ENCODE results near the gene SCYL3. TPM values are rescaled to one million over a fixed set of nuclear protein-coding genes. Genes with fewer than 3 reads are reported as not detected.
A peak's percentile ranks its signal among the peaks of the same experiment; 100 is the strongest.

The SCYL3 gene, protein sequence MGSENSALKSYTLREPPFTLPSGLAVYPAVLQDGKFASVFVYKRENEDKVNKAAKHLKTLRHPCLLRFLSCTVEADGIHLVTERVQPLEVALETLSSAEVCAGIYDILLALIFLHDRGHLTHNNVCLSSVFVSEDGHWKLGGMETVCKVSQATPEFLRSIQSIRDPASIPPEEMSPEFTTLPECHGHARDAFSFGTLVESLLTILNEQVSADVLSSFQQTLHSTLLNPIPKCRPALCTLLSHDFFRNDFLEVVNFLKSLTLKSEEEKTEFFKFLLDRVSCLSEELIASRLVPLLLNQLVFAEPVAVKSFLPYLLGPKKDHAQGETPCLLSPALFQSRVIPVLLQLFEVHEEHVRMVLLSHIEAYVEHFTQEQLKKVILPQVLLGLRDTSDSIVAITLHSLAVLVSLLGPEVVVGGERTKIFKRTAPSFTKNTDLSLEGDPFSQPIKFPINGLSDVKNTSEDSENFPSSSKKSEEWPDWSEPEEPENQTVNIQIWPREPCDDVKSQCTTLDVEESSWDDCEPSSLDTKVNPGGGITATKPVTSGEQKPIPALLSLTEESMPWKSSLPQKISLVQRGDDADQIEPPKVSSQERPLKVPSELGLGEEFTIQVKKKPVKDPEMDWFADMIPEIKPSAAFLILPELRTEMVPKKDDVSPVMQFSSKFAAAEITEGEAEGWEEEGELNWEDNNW
- 10 to 100 TPM in 1 of 2 donors, 1 to 10 TPM in 1; 8.3 to 14.4 TPM for total RNA-seq

DNA sequence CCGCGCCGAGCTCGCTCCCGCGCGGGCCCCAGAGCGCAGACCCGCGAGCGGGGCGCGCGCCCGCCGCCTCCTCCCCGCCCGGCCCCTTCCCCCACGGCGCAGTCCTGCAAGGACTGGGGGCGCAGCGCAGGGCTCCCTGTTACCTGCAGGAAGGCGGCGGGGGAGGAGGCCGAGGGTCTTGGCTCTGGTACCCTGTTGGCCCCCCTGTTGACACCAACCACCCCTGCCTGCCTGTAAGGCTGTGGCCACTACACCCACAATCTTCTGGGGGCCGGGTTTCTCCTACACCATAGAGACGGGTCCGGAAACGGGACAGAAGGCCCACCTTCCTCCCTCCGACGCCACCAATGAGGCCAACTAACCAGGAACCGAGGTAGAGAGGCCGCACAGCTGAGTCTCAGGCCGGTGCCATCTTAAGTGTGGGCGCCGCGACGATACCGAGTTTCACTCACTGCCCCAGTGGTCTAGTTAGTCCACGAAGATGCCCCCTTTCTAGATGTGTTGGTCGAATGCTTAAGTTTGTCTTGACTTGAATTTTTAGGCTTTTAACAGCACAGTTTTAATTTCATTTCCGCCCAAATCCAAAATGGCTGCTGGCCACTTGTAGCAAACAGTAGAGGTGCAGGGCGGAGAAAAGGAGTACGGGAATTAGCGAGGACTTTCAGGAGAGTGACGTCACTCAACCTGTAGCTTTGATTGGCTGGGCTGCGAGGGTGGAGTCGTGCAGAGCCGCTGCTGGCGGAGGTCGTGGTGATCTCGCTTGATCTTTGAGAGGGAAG lies at the start of gene SCYL3:
SCYL3 (minus strand) TSS at position 252 of the 779 bp plus-strand sequence. CDS start 5,056 bp downstream, outside the sequence.
- peaks cover 12 to 26% of the 10 kb centered on the region in 2 donors for H3K4me1 ChIP-seq (ENCODE audit: control insufficient read depth in 1 of 2, low read depth in 2 of 2)
- TF ChIP-seq, protein P1, sequence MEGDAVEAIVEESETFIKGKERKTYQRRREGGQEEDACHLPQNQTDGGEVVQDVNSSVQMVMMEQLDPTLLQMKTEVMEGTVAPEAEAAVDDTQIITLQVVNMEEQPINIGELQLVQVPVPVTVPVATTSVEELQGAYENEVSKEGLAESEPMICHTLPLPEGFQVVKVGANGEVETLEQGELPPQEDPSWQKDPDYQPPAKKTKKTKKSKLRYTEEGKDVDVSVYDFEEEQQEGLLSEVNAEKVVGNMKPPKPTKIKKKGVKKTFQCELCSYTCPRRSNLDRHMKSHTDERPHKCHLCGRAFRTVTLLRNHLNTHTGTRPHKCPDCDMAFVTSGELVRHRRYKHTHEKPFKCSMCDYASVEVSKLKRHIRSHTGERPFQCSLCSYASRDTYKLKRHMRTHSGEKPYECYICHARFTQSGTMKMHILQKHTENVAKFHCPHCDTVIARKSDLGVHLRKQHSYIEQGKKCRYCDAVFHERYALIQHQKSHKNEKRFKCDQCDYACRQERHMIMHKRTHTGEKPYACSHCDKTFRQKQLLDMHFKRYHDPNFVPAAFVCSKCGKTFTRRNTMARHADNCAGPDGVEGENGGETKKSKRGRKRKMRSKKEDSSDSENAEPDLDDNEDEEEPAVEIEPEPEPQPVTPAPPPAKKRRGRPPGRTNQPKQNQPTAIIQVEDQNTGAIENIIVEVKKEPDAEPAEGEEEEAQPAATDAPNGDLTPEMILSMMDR (IDR thresholded peaks at IDR 0.05), result no peak

DNA sequence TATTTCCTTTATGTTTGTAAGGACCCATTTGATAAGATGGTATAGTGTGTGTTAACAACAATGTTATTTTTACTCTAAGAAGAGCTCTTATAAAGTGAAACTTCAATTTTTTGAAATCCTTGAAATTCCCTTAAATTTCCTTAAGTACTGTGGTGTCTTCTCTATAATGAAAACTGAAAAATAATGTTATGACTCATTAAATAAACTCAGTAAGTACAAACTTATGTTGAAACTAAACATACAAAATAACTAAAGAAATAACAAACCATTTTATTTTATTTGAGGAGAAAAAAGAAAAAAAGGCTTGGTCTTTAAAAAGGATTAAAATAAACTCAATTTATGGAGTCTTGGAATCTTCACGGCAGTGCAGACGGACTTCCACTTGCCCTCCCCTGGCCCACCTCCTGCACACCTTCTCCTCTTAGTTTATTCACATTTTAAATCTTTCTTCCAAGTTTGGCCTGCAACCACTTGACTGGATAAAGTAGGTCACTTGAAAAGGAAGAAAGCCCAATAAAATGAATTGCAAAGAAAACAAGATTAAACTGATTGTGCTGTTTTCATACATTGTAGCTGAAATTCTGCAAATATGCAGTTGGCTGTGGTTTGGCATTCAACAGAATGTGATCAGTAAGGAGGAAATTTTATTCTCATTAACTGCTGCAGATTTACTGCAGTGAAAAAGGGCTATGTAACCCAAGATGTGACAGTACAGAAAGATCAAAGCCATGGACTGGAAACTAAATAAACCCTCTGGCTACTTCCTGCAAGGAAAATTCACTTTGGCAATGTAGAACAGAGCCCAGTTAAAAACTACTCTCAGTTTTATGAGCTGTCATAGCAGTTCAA lies 48.5 kb upstream of the SCYL3 start:
- H3K9me3 ChIP-seq, result no peaks in the 10 kb centered on the region
- no peaks in the 10 kb centered on the region for H3K27me3 ChIP-seq (replicated peaks; ENCODE audit: insufficient read depth)
- DNase-seq (ENCODE audit: low spot score) (no peak), ATAC-seq (ENCODE audit: insufficient number of reproducible peaks, low FRiP score, low read depth) (no peak)
- no peak overlapping the region for H3K27ac ChIP-seq
- TF ChIP-seq, protein P1 (IDR thresholded peaks at IDR 0.05), result no peak
- H3K36me3 ChIP-seq, result peaks cover 3% of the 10 kb centered on the region
- H3K4me1 ChIP-seq (ENCODE audit: control insufficient read depth in 1 of 2, low read depth in 2 of 2), result peaks cover 0 to 8% of the 10 kb centered on the region in 2 donors
- no peak overlapping the region for H3K4me3 ChIP-seq

More for the DNA sequence above, at the start of gene SCYL3:
- ATAC-seq (ENCODE audit: insufficient number of reproducible peaks, low FRiP score, low read depth) (peak; percentile 99), DNase-seq (ENCODE audit: low spot score) (peak; percentile 85)
- Histone ChIP-seq H3K27ac (peak within 1 kb of the TSS; percentile 92 to 95), H3K4me3 (peak within 1 kb of the TSS; percentile 98), H3K36me3 (no peaks in the 10 kb centered on the region), H3K9me3 (no peaks in the 10 kb centered on the region), H3K27me3 (replicated peaks; ENCODE audit: insufficient read depth) (no peaks in the 10 kb centered on the region)

DNA sequence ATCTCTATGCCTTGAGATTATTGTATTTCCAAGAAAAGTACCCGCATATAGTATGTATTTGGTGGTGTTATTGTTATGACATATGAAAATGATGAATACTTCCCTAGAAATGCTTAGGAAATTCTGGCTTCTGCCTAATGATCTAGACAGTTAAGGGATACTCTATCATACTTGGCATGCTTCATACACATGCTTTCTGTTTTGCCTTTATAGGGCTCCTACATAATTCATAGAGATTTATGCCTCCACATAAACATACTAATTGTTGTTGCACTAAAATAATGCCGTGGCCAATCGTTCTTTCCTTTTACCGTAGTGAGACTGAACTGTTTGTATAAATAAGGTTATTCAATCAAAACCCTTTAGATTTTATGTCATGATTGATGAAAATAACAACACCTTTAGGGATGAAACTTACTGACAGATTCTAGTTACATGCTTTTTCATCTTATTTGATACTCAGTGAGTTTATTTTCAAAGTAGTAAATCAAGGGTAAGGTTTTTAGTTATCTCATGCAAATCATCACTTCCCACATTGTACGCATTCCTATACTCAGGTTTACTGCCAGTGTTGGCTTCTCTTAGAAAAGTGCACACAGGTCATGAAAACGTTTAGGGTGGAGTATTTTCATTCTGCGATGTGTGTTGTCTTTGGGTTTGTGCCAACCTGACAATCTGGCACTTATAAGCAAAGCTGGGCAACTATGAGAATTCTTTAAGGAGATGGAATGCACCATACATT lies 40.5 kb upstream of the SCYL3 start:
- DNase-seq (ENCODE audit: low spot score) (no peak), ATAC-seq (ENCODE audit: insufficient number of reproducible peaks, low FRiP score, low read depth) (no peak)
- Histone ChIP-seq H3K4me1 (ENCODE audit: control insufficient read depth in 1 of 2, low read depth in 2 of 2) (peaks cover 0 to 23% of the 10 kb centered on the region in 2 donors), H3K36me3 (no peaks in the 10 kb centered on the region), H3K4me3 (no peak overlapping the region), H3K9me3 (no peaks in the 10 kb centered on the region), H3K27me3 (replicated peaks; ENCODE audit: insufficient read depth) (no peaks in the 10 kb centered on the region), H3K27ac (no peak overlapping the region)
- TF ChIP-seq, protein P1 (IDR thresholded peaks at IDR 0.05), result no peak

DNA sequence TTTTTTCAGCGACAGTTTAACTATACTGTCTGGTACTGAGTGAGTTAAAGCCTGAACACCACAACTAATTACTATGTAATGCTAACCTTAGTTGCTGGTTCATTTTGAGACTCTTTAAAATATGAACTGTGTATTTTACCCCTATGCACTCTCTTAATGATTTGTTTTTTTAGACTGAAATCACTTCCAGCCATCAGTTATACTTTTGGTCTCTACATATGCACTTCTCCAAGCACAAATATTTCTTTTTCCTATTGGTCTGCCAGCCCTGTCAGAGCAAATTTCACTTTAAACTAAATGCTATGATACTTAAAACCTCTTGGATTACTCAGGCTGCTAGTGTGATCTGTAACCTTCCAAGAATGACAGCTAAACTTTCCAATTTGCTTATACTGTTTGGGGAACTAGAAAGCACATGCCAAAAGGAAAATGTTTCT lies 38.1 kb upstream of the SCYL3 start:
- Histone ChIP-seq H3K36me3 (no peaks in the 10 kb centered on the region), H3K4me3 (no peak overlapping the region), H3K27ac (no peak overlapping the region), H3K4me1 (ENCODE audit: control insufficient read depth in 1 of 2, low read depth in 2 of 2) (peaks cover 0 to 23% of the 10 kb centered on the region in 2 donors), H3K9me3 (no peaks in the 10 kb centered on the region), H3K27me3 (replicated peaks; ENCODE audit: insufficient read depth) (no peaks in the 10 kb centered on the region)
- DNase-seq (ENCODE audit: low spot score), result no peak
- TF ChIP-seq, protein P1 (IDR thresholded peaks at IDR 0.05), result no peak
- no peak for ATAC-seq (ENCODE audit: insufficient number of reproducible peaks, low FRiP score, low read depth)

Data from thoracic aorta (tissue), 2 donors.